Stimulated activated CD4-positive, alpha-beta T cell treated with anti-CD3 and anti-CD28 coated beads, Interleukin-15, amount 100 ng/mL, for 1 hour (primary cell): ENCODE data around the gene MAP3K2.
A peak's percentile ranks its signal among the peaks of the same experiment; 100 is the strongest.

Experiments used
- DNase-seq, 2 donors: peaks; one replicate each; pipeline ENCODE4 v3.0.0-alpha.2; 2020; ENCODE audit warnings: low read depth in 1 of 2, low spot score in 1 of 2

The MAP3K2 gene

DNA sequence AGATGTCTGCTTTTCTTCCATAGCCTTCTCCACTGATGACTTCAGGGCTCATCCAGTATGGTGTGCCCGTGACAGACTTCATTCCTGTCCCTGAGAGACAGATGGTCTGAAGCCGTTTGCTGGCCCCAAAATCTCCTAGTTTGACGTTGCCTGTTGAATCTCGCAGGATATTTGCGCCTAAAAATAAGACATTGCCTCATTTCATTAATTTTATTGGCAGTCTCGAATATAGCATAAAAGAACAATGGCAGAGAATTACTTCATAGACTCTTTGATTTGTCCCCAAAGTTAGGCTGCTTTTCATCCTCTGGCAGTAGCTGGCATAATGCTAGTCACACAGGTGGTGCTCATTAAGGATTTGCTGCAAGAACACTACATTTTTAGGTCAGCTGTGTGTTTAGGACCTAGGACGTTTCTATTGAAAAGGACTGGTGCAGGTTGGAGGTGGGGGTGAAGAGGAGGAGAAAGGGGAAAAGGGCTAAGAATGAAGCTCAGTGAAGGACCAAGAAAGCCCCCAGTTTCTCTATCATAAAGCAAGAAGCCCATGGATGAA lies 79.1 kb downstream of the MAP3K2 start:
- DNase-seq: no peak

DNA sequence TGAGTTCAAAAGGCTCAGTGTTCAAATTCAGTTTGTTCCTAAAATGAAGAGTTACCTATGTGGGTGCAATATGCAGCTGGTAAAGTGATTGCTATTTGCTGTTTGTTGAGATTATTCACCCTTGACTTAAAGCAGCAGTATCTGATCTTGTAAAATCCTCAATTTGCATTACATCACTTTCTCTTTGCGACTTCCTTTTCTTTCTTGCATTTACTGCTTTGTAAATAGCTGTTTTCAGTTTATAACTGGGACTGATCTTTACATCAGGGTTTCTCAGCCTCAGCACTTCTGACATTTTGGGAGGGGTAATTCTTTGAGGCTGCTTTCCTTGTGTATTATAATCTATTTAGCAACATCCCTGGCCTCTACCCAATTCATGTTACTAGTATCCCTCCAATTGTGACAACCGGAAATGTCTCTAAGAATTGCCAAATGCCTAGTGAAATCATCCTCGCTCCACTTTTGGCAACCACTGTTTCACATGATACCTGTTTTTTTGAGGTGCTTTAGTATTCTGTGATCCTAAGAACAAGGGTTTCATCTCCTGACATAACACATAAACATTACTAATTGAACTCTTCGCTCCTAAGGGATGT lies 81.7 kb downstream of the MAP3K2 start:
- DNase-seq: no peak

DNA sequence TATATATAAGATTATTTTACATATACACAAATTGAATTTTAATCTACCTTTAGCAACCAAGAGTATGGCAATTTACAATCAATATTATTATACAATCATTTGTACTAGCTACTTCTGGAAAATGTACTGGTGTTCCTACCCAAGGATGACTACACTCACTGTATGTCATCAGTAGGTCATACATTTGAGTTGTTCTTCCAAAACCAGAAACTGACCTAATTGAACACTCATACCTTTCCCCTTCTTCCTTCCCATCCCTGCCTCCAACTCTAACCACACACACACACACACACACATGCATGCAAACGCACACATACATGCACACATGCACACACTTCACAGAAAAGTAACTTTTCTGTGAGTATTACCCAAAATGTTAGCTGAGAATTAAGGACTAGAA lies 85.6 kb downstream of the MAP3K2 start:
- DNase-seq: no peak

DNA sequence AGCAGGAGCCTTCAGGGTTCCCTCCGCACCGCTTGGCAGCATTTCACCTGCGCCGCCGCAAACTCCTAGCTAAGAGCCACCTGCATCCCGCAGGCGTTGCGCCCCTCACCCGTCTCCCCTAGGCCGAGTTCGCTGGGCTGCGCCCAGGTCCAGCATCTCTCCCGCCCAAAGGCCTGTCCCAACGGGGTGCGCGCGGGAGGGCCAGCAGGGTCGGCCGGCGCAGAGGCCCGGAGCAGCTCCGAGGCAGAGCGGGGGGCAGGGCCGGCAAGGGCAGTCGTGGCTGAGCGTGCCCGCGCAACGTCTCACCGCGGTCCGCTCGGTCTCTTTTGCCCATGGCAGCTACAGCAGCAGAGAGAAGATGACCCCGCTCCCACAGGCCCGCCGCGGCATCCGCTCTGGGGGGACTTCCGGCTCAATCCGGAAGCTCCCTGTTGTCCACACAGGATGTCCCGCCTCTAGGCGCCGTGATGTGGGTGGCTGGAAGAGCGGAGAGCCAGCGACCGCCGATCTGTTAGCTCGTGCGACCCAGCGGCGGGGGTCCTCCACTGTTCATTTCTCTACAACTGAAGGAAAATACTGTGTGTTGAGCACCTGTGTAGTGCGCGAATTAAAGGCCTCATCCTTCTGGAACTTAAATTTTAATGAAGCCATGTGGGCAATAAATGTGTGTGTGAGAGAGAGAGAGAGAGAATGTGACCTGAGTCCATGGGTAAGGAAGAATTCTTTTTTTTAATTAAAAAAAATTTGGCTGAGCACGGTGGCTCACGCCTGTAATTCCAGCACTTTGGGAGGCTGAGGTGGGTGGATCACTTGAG lies 93.8 kb downstream of the MAP3K2 start, which contains the start of gene ERCC3:
Gene ERCC3 (minus strand): TSS at position 397 of the 815 bp plus-strand sequence. CDS start 63 bp downstream, at position 334.
- peak; percentile 33 to 72 for DNase-seq

DNA sequence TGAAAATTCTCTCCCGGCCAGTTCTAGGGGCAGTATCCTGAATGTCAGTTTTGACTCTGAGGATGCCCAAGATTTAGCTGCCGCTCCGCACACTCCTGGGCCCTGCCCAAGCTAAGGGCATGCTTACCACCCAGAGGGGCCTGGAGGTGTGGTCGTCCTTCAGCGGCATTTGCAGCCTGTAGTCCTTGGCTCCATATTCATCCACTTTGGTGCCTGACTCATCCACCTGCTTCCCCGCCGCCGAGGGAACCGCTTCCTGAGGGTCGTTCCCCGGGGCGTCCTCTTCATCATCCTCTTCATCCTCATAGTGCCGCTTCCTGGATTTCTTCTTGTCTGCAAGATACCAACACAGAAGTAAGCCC lies 94.4 kb downstream of the MAP3K2 start:
- no peak for DNase-seq

DNA sequence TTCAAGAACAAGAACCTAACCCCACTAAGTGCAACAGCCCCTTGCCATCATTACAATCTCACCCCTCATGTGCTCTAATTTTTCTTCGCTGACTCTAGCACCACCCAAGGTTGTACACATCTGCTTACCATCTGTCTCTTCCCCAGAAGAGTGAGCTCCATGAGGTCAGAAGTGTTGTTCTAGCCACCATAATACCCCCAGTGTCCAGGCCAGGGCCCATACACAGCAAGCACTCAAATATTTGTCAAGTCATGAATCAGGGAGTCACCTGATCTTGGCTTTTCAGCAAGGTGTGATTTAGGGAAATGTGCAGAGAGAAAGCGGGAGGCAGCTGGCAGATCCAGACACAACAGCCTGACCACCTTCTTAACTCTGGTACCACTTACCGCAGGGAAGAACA lies 99.5 kb downstream of the MAP3K2 start:
- no peak for DNase-seq

DNA sequence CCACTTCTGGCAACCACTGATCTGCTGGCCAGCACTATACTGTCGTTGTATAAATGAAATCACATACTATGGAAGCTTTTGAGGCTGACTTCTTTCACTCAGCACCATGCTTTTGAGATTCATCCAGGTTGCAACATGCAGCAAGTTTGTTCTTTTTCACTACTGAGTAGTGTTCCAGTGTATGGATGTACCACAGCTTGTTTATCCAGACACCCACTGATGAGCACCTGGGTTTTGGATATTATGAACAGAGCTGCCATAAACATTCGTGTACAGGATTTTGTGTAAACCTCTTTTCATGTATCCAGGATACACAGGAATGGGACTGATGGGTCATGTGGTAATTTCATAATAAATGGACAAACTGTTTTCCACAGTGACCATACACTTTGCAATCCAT lies 104.5 kb downstream of the MAP3K2 start:
- no peak for DNase-seq

DNA sequence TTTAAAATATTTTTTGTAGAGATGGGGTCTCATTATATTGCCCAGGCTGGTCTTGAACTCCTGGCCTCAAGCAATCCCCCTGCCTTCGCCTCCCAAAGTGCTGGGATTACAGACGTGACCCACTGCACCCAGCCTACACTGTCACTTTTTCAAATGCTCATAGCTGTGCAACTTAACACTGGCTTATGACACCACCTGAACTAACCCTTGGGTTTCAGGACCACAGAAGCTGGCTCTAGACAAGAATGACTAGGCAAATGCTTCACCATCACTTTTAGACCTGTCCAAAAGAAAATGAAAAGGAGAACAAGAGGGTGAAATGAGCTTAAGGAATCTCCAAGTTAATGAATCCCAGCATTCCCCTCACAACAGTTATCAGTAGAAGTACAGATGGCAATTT lies 107.1 kb downstream of the MAP3K2 start:
- no peak for DNase-seq

DNA sequence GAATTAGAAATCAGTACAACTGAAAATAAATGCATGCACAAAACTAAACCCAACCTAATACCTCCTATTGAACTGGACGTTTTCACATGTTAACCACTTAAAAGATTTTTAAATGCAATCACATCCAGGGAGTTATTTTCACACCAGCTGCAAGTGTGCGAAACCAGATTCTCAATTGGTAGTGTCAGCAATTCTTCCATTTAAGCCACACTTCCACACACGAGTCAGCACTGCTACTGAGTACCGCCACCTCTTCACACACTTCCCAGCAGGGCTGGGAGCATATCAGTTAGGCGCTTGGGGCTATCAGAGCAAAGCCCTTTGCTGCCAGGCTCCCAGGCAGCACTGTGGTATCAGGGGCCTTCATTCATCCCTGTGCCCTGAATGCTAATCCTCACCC lies 108.0 kb downstream of the MAP3K2 start:
- DNase-seq: no peak

DNA sequence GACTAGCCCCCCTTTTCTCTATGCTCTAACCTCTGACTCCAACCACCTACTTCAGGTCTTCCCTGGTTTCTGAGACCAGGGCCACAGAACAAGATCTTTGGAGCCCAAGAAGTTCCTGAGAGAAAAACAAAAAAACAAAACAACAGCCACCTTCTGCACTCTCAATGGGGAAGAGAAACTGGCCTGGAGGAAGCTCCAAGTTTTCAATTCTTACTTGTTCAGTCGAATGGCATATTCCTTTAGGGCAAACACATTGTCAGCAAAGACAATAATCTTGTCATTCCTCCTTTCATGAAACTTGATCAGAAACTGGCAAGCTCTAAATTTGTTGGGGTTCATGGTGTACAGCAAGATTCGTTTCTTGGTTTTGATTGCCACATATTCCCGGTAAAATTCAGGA lies 108.8 kb downstream of the MAP3K2 start:
- no peak for DNase-seq

DNA sequence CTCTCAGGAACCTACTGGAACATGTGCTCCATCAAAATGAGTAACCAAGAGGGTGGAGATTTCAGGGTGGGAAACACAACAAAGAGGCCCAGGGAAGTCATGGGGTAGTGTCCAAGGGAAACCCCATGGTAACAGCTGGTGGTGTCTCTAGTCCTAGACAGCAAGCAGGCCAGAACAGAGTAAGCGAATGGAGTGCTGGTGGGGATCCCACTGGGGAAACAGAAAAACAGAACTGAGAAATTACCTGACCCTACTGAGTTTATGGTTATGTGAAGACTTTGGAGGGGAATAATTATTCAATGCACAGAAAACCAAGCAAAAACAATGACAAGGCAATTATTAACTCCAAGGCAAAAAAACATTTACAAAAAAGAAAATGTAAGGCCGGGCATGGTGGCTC lies 110.7 kb downstream of the MAP3K2 start:
- DNase-seq: no peak

DNA sequence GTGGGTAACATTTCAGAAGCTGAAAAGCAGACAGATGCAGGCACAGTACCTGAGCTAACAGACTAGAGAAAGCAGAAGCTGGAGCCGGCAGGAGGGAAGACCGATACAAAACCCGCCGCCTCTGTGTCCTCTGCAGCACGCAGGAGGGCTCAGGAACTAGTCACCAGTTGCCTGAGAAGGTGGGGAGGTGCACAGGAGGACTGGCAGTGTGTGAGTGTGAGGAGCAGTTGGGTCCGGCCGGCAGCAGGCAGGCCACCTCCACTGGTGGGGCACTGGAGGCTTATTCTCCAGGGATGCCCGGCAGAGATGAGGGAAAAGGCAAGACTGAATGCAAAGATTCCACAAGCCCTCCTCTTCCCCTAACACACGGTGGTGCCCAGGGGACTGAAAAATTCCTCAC lies 112.0 kb downstream of the MAP3K2 start:
- DNase-seq: no peak

DNA sequence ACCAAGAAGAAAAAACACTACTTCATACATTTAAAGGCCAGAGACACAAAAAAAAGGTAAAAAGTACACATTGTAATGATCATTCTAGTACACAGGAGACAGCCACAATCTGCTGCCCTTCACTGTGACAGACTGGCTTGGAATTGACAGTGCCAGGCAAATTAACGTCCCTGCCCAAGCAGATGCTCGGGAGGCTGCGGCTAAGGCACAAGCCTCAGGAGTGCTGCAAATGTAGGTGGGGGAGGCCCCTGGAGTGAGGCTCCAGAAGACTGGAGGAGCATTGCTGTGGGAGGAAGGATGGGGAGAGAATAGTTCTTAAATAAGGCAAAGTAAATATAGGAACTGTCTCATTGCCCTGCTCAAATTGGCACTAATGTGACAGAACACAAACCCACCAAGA lies 112.4 kb downstream of the MAP3K2 start:
- no peak for DNase-seq

DNA sequence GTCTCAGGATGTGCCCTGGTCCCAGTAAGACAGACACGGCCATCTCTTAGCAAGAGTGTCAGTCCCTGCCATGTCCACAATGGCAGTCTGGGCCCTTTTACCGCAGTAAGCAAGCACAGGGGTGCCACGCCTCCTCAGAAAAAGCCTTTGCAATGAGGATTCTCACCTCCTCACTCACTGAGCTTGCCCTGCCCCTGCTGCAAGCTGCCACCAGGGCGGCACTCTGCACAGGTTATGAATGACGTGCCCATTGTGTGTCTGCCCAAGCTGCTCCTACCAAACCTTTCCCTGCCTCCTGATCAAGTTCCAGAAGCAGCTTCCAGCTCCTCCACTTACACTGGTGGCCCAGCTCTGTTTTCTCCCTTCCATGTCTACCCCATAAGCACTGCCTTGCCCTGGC lies 117.1 kb downstream of the MAP3K2 start:
- no peak for DNase-seq

DNA sequence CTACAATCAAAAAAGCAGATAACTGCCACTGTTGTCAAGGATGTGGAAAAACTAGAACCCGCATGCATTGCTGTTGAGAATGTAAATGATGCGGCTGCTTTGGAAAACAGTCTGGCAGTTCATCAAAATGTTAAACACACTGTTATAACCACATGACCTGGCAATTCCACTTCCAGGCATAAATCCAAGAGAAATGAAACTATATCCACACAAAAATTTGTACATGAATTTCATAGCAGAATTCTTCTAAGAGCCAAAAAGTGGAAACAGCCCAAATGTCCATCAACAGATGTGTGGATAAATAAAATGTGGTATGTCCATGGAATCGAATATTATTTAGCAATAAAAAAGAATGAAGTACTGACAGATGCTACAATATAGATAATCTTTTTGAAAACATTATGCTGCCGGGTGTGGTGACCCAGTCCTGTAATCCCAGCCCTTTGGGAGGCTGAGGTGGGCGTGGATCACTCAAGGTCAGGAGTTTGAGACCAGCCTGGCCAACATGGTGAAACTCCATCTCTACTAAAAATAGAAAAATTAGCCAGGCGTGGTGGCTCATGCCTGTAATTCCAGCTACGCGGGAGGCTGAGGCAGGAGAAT lies 125.9 kb downstream of the MAP3K2 start:
- DNase-seq: no peak

DNA sequence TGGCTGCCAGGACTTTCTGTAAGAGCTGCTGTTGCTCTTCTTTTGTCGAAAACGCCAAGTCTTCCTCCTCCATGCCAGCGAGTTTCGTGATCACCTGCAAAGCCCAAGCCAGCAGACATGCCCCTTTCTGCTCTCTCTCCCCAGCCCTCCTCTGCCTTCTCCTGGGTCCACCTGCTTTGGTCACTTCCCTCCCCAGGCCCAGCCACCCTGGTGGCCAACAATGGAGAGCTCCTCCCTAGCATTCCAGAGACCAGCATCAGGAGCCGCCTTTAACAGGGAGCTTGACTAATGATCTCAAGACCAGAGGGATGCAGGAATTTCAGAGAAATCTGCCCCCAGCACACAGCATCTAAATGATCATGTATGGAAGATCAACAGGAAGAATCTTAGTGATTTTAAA lies 128.4 kb downstream of the MAP3K2 start:
- no peak for DNase-seq

DNA sequence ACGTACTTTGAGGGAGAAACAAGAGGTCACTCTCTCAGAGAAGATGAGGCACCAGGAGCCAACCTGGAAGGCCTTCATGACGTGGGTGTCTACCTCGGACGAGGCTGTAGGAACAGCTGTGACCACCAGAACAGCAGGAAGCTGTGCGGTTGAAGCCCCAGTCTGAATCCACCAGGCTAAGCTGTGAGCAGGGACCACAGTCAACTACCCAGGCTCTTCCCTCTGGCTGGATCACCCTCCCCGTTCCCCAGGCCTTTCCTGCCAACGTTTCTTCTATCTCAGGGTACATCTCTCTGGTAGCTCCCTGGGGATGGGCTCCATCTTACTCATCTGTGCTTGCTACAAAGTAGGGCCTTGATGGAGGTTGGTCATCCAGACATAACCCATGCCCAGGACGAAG lies 130.9 kb downstream of the MAP3K2 start:
- DNase-seq: no peak

DNA sequence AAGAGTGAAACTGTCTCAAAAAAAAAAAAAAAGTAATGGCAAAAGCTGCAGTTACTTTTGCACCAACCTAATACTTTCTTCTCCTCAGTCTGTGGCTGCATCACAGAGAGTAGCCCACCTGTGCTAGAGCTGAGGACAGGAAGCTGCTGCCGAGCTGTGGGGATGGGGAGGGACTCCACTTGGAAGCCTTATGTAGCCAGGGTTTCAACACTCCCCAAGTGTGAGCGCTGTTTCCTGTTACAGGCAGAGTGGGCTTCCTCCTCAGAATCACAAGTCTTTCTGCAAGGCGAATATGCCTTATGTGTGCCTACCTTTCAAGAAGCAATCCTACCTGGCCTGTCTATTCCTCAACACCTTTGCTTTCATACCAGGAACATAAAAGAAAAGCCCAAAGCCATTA lies 131.4 kb downstream of the MAP3K2 start:
- DNase-seq: no peak

DNA sequence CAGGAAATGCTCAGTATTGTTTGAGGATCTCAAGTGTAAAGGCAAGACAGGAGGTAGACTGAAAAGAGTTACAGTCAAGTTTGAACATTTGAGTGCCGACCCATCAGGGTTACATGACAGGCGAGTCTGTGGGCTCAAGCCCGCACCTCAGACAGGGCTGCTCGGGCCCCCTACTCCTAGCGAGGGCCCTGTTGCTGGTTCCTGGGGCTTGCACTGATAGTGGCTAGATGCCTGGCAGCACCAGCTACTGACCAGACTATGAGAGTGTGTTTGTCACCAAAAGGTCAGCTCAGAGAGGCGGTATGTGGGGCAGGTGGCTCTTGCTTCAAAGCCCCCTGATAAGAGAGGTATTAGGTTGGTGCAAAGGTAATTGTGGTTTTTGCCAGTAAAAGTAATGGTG lies 132.1 kb downstream of the MAP3K2 start:
- no peak for DNase-seq

DNA sequence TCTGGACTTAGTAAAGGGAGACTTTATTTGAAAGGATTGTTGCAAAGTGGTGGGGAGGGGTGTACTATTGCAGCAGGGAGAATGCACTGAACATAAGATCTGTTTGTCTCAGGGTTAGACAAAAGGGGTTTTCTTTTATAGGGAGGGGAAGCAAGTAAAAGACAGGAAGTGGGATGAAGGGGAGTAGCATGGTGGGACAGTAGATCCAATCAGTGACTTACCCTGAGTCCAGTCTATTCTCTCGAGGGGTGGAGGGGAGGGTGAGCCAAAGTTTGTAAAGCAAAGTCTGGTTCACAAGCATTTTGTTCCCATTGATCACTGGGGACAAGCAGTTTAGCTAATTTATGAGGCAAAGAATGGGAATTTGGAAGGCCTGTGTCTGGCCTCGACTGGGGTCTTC lies 132.6 kb downstream of the MAP3K2 start:
- DNase-seq: no peak

DNA sequence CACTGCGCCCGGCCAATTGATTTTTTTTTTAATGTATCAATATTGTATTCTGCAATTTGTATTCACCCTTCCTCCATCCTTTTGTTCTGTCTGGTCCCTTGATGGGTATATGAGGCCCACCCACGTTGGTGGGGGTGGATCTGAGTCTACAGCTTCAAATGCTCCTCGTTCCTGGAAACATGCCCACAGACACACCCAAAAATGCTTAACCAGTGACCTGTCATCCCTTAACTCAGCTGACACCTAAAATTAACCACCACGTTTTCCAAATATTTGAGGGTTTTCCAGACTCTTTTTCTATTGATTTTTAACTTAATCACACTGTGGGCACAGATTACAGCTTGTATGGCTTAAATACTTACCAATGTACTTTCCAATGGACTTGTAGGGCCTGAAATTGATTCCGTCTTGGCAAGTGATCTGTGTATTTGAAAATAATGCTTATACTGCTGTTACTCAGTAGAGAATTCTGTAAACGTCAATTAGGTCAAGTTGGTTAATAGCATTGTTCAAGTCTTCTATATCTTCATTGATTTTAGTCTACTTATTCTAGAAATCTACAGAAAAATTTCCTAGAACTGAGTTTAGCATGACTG lies 133.3 kb downstream of the MAP3K2 start:
- no peak for DNase-seq
